Stimulated activated CD8-positive, alpha-beta memory T cell treated with anti-CD3 and anti-CD28 coated beads, Interleukin-15, amount 100 ng/mL, for 1 hour (primary cell): ENCODE data around the gene NTRK1.

Experiments used
- DNase-seq: peaks from one replicate; pipeline ENCODE4 v3.0.0-alpha.2; 2020; ENCODE audit warnings: low read depth

Gene NTRK1

GRCh38 chr1:156898161-156898566, 37.5 kb downstream of the NTRK1 start:
- no peak for DNase-seq

- DNase-seq: no peak
These were observed 38.5 kb downstream of the NTRK1 start for GRCh38 chr1:156898971-156899664.

- DNase-seq: no peak
These were observed 39.5 kb downstream of the NTRK1 start for GRCh38 chr1:156899956-156900718.

GRCh38 chr1:156900896-156901589, 40.4 kb downstream of the NTRK1 start:
- DNase-seq: no peak

GRCh38 chr1:156901590-156901900, 40.9 kb downstream of the NTRK1 start:
- DNase-seq: no peak

GRCh38 chr1:156901966-156902915, 41.6 kb downstream of the NTRK1 start:
- DNase-seq: no peak

- DNase-seq: no peak
These were observed 42.8 kb downstream of the NTRK1 start for GRCh38 chr1:156903328-156904091.

- DNase-seq: no peak
These were observed 43.7 kb downstream of the NTRK1 start for GRCh38 chr1:156904187-156904959.

GRCh38 chr1:156905176-156905575, 44.5 kb downstream of the NTRK1 start:
- DNase-seq: no peak

- no peak for DNase-seq
These were observed 45.0 kb downstream of the NTRK1 start for GRCh38 chr1:156905651-156906050.

GRCh38 chr1:156906206-156906906, 45.7 kb downstream of the NTRK1 start:
- no peak for DNase-seq

- no peak for DNase-seq
These were observed 47.9 kb downstream of the NTRK1 start for GRCh38 chr1:156908541-156908940.

GRCh38 chr1:156908955-156909354, 48.3 kb downstream of the NTRK1 start:
- DNase-seq: no peak

GRCh38 chr1:156909671-156910070, 49.0 kb downstream of the NTRK1 start:
- DNase-seq: no peak

GRCh38 chr1:156910309-156910782, 49.7 kb downstream of the NTRK1 start:
- DNase-seq: peak; percentile 23

GRCh38 chr1:156911577-156912298, 51.1 kb downstream of the NTRK1 start:
- no peak for DNase-seq

GRCh38 chr1:156912310-156912709, 51.6 kb downstream of the NTRK1 start:
- DNase-seq: no peak

GRCh38 chr1:156912861-156913808, 52.5 kb downstream of the NTRK1 start:
- no peak for DNase-seq
